ENCODE measurements around the gene CLDN14.
A peak's percentile ranks its signal among the peaks of the same experiment; 100 is the strongest.

CLDN14 gene

DNA sequence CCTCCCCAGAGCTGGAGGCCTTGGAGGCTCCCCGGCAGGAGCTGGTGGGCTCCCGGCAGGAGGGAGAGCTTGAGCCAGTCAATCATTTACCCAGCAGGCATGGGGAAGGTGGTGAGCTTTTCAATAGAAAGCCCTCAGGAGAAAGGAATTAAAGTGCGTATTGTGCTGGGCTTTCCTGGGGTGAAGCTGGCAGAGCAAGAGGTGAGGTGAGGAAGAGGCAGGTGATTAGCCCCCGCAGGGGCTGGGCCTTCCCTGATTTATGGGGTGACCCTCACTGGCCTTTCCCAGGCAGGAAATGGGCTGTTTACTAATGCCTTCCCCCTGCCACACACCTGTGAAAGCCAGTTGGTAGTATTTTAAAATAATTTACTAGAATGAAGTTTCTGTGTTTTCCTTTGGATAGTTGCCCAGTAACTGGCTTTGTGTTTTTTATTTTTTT, 25.8 kb downstream of the CLDN14 start:
- Mint-ChIP-seq H3K36me3 (no peaks in the 10 kb centered on the region), H3K9me3 (peaks cover 1% of the 10 kb centered on the region), H3K4me1 (no peaks in the 10 kb centered on the region), H3K27ac (no peak overlapping the region), H3K4me3 (no peak overlapping the region), H3K27me3 (peaks cover 6% of the 10 kb centered on the region)
- DNase-seq (ENCODE audit: low spot score in 2 of 2), result no peak
- ATAC-seq (ENCODE audit: low read depth), result no peak

DNA sequence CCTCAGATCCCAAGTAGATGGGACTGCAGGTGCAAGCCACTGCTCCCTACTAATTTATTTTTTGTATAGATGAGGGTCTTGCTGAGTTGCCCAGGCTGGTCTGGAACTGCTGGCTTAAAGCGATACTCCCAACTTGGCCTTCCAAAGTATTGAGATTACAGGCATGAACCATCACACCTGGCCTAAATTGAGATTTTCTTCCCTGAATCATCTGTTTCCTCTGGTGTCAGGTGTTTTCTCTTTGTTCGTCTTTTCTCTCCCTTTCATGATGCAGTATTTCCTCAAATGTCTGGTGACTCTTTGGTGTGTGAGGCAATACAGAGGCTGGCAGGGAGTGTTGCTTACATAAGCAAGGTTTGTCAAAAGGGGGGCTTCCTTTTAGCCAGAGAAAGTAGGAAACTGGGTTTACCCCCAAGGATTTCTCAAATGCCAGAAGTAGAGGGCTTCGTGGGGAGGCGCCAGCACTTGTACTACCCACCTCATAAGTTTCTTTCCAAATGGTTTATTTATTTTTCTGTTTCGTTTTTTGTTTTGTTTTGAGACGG, 27.6 kb downstream of the CLDN14 start:
- Mint-ChIP-seq H3K4me1 (no peaks in the 10 kb centered on the region), H3K4me3 (no peak overlapping the region), H3K36me3 (no peaks in the 10 kb centered on the region), H3K9me3 (peaks cover 1% of the 10 kb centered on the region), H3K27ac (no peak overlapping the region), H3K27me3 (peaks cover 6% of the 10 kb centered on the region)
- ATAC-seq (ENCODE audit: low read depth), result no peak
- DNase-seq (ENCODE audit: low spot score in 2 of 2), result no peak

DNA sequence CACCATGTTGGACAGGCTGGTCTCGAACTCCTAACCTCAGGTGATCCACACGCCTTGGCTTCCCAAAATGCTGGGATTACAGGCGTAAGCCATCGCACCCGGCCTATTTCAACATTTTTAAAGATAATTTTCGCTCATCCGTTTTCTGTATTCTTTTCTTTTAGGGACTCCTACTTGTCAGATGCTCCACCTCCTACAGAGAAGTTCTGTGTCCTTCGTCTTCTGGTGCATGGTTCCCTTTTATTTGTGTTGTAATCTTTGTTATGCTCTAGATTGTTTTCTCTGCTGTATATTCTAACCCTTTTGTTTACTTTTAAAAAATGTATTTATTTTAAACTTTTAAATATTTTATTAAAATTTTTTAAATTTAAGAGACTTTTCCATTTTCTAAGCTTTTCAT, 28.4 kb downstream of the CLDN14 start:
- H3K9me3 Mint-ChIP-seq, result peaks cover 1% of the 10 kb centered on the region
- no peak for DNase-seq (ENCODE audit: low spot score in 2 of 2)
- no peaks in the 10 kb centered on the region for H3K4me1 Mint-ChIP-seq
- H3K27me3 Mint-ChIP-seq, result peaks cover 6% of the 10 kb centered on the region
- no peak for ATAC-seq (ENCODE audit: low read depth)
- H3K4me3 Mint-ChIP-seq, result no peak overlapping the region
- H3K36me3 Mint-ChIP-seq, result no peaks in the 10 kb centered on the region
- no peak overlapping the region for H3K27ac Mint-ChIP-seq

DNA sequence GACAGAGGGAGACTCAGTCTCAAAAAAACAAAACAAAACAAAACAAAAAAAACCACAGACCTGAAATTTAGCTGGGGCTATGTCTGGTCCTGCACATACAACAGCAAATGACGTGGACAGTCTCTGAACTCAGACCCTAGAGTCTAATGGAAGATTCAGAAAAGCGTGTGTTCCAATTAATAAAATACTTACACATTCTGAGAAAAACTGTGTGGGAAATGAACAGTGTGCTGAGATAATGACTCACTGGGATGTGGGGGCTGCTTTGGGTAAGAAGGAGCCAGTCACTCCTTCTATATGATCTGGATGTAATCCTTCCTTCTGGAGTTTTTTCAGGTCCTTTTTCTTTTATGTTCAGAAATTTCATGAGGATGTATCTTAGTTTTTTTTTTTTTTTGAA, 29.4 kb downstream of the CLDN14 start:
- no peaks in the 10 kb centered on the region for H3K36me3 Mint-ChIP-seq
- ATAC-seq (ENCODE audit: low read depth), result no peak

DNA sequence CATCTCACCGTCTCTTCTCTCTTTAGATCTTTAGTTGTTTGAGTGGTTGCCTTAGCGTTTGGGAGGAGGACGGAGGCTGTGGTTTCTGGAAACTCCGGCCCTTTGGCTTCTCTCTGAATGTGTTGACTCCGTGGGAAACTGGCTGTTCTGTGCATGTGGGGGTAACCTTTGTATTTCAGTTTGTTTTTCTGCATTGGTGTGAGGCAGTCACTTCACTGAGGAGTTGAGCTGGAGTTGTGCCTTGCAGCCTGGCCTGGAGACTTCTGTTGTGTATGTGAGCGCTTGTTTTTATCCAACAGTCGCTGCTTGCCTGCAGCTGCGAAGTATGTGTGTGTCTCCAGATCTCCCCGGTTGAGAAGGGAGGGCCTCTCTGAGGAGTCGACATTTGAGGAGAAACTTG, 33.6 kb downstream of the CLDN14 start:
- Mint-ChIP-seq H3K4me3 (no peak overlapping the region), H3K9me3 (no peaks in the 10 kb centered on the region), H3K36me3 (no peaks in the 10 kb centered on the region), H3K27me3 (peaks cover 2% of the 10 kb centered on the region), H3K27ac (no peak overlapping the region), H3K4me1 (no peaks in the 10 kb centered on the region)
- DNase-seq (ENCODE audit: low spot score in 2 of 2) (no peak), ATAC-seq (ENCODE audit: low read depth) (no peak)

More for the DNA sequence above, 29.4 kb downstream of the CLDN14 start:
- H3K4me1 Mint-ChIP-seq, result no peaks in the 10 kb centered on the region
- no peak for DNase-seq (ENCODE audit: low spot score in 2 of 2)
- no peak overlapping the region for H3K27ac Mint-ChIP-seq
- H3K27me3 Mint-ChIP-seq, result peaks cover 6% of the 10 kb centered on the region
- peaks cover 1% of the 10 kb centered on the region for H3K9me3 Mint-ChIP-seq
- no peak overlapping the region for H3K4me3 Mint-ChIP-seq

DNA sequence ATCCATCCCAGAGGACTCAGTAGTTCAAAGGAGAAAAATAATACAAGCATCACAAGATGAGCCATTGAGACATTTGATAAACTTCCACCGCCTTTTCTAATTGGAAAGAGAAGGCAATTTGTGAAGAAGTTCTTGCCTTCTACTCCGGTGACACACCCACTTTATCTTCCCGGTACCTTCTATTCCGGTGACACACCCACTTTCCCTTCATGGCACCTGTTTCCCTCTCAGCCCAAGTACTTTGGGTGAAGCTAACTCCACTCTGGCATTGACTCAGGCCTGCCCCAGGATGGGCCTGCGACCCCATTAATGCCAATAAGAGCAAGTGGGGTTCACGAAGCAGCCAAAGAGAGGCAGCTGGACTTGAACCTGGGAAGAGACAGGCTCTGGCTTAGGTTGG, 38.2 kb downstream of the CLDN14 start:
- H3K27ac Mint-ChIP-seq, result no peak overlapping the region
- H3K4me1 Mint-ChIP-seq, result no peaks in the 10 kb centered on the region
- DNase-seq (ENCODE audit: low spot score in 2 of 2) (no peak), ATAC-seq (ENCODE audit: low read depth) (no peak)
- H3K4me3 Mint-ChIP-seq, result no peak overlapping the region
- no peaks in the 10 kb centered on the region for H3K36me3 Mint-ChIP-seq
- peaks cover 4% of the 10 kb centered on the region for H3K27me3 Mint-ChIP-seq
- no peaks in the 10 kb centered on the region for H3K9me3 Mint-ChIP-seq

DNA sequence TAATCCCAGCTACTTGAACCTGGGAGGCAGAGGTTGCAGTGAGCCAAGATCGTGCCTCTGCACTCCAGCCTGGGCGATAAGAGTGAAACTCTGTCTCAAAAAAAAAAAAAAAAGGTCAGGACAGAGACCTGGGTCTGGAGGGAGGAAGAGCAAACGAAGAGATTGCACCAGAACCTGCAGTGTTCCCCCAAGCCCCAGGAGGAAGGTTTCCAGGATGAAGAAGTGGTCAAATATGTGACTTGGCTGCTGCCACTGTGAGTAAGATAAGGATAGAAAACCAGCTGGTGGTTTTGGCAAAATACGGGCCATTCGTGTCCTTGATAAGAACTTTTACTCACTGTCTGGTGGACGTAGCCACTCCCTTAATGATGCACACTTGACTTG, 42.2 kb downstream of the CLDN14 start:
- no peaks in the 10 kb centered on the region for H3K9me3 Mint-ChIP-seq
- H3K36me3 Mint-ChIP-seq, result no peaks in the 10 kb centered on the region
- peaks cover 2% of the 10 kb centered on the region for H3K4me1 Mint-ChIP-seq
- DNase-seq (ENCODE audit: low spot score in 2 of 2) (no peak), ATAC-seq (ENCODE audit: low read depth) (no peak)
- H3K27ac Mint-ChIP-seq, result no peak overlapping the region
- H3K4me3 Mint-ChIP-seq, result no peak overlapping the region
- H3K27me3 Mint-ChIP-seq, result peaks cover 5% of the 10 kb centered on the region

DNA sequence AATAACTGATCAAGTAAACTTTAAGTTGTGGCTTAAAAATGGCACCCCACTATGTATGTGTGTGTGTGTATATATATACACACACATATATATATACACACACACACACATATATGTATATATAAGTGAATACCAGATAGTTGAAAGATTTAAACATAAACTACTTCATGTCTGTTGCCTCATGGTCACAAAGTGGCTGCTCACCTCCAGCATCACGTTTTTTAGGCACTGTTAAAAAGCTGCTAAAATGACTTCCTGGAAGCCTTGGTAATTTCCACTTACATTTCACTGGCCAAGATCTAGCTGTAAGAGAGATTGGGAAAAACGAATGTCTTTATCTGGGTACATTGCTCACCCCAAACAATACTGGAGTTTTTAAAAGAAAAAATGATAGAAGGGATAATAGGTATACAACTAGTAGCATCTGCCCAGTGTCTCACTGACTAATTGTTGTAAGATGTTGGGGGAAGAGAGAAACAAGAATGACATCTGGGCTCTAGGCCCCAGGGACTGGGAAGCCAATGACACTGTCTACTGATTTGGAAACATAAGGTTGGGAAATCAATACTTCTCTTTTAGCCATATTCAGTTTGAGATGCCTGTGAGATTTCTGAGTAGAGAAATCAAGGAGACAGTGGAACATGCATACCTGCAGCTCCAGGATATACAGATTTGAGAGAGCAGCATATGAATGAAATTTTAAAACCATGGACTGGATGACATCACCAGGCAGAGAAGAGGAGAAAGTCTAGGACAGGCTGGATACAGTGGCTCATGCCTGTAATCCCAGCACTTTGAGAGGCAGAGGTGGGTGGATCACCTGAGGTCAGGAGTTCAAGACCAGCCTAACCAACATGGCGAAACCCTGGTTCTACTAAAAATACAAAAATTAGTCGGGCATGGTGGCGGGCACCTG, 42.8 kb downstream of the CLDN14 start:
- H3K4me3 Mint-ChIP-seq, result no peak overlapping the region
- peaks cover 4% of the 10 kb centered on the region for H3K4me1 Mint-ChIP-seq
- DNase-seq (ENCODE audit: low spot score in 2 of 2), result no peak
- H3K9me3 Mint-ChIP-seq, result no peaks in the 10 kb centered on the region
- no peak for ATAC-seq (ENCODE audit: low read depth)
- no peaks in the 10 kb centered on the region for H3K36me3 Mint-ChIP-seq
- H3K27me3 Mint-ChIP-seq, result peaks cover 10% of the 10 kb centered on the region
- H3K27ac Mint-ChIP-seq, result no peak overlapping the region

DNA sequence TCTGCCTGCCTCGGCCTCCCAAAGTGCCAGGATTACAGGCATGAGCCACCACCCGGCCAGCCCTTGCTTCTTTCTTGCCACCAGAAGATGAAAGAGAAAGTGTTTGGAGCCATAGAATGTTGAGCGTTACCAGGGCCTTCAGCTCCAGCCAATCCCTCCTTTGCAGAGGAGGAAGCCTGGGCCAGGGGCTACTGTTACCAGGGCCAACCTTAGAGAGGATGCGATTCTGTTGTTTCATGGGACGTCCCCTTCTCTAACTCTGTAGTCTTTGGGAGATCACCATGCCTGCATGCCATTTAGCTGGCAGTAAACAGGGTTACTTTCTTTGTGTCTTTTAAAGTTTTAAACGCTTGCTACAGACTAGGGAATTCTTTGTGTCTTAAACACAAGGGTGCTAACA, 45.8 kb downstream of the CLDN14 start:
- DNase-seq (ENCODE audit: low spot score in 2 of 2), result no peak
- H3K4me3 Mint-ChIP-seq, result no peak overlapping the region
- ATAC-seq (ENCODE audit: low read depth), result no peak
- H3K9me3 Mint-ChIP-seq, result no peaks in the 10 kb centered on the region
- peaks cover 12% of the 10 kb centered on the region for H3K27me3 Mint-ChIP-seq
- peaks cover 16% of the 10 kb centered on the region for H3K4me1 Mint-ChIP-seq
- no peaks in the 10 kb centered on the region for H3K36me3 Mint-ChIP-seq
- no peak overlapping the region for H3K27ac Mint-ChIP-seq

DNA sequence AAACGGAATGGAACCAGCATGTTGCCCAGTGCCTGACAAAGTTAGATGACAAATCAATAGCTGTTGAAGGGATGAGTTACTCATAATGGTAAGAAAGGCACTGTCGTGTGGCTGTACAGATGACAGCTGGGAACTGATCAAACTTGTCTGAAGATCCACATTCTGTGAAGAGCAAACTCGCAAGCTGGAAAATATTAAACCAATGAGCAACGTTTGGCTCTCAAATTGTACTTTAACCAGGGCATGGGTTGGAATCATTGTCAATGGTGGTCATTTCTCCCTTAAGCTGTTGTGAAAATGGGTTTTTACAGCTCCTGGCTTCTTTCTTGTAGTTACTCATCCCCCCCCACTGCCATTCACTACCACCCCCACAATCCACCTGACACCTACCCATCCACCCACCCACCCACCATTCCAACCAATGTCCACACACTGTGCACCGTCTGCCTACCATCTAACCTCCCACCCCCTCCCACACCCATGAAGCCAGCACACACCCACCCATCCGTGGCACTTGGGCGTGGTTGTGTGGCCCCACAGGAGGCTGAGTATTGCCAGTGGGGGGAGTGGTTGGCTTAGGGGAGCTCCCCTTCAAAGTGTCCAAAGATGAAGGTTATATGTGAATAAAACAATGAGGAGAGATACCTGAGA, 46.7 kb downstream of the CLDN14 start:
- peaks cover 12% of the 10 kb centered on the region for H3K27me3 Mint-ChIP-seq
- H3K36me3 Mint-ChIP-seq, result no peaks in the 10 kb centered on the region
- DNase-seq (ENCODE audit: low spot score in 2 of 2) (no peak), ATAC-seq (ENCODE audit: low read depth) (no peak)
- H3K27ac Mint-ChIP-seq, result no peak overlapping the region
- no peak overlapping the region for H3K4me3 Mint-ChIP-seq
- peaks cover 16% of the 10 kb centered on the region for H3K4me1 Mint-ChIP-seq
- no peaks in the 10 kb centered on the region for H3K9me3 Mint-ChIP-seq

DNA sequence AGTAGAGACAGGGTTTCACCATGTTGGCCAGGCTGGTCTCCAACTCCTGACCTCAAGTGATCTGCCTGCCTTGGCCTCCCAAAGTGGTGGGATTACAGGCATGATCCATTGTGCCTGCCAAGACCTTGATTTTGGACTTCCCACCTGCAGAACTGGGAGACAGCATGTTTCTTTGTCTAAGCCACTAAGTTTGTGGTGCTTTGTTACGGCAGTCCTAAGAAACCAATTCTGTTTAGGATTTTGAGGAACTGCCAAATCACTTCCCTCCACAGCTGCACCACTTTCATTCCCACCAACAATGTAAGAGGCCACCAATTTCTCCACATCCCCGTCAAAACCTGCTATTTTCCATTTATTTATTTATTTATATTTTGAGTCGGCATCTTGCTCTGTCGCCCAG, 48.7 kb downstream of the CLDN14 start:
- ATAC-seq (ENCODE audit: low read depth), result no peak
- Mint-ChIP-seq H3K27ac (no peak overlapping the region), H3K36me3 (no peaks in the 10 kb centered on the region), H3K9me3 (no peaks in the 10 kb centered on the region), H3K4me1 (peaks cover 16% of the 10 kb centered on the region), H3K27me3 (peaks cover 9% of the 10 kb centered on the region), H3K4me3 (no peak overlapping the region)
- no peak for DNase-seq (ENCODE audit: low spot score in 2 of 2)

DNA sequence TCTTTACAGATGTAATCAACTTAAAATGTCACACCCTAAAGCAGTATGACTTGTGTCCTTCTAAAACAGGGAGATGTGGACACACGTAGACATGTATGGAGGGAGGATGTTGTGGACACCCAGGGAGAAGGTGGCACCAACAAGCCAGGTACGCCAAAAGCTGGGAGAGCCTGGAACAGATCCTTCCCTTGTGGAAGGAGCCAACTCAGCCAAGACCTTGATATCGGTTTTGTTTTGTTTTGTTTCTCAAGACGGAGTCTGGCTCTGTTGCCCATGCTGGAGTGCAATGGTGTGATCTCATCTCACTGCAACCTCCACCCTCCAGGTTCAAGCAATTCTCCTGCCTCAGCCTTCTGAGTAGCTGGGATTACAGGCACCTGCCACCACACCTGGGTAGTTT, 49.1 kb downstream of the CLDN14 start:
- Mint-ChIP-seq H3K9me3 (no peaks in the 10 kb centered on the region), H3K4me3 (peak overlapping the region; percentile 78), H3K4me1 (peaks cover 16% of the 10 kb centered on the region), H3K36me3 (no peaks in the 10 kb centered on the region), H3K27ac (no peak overlapping the region), H3K27me3 (peaks cover 9% of the 10 kb centered on the region)
- DNase-seq (ENCODE audit: low spot score in 2 of 2), result no peak
- no peak for ATAC-seq (ENCODE audit: low read depth)

DNA sequence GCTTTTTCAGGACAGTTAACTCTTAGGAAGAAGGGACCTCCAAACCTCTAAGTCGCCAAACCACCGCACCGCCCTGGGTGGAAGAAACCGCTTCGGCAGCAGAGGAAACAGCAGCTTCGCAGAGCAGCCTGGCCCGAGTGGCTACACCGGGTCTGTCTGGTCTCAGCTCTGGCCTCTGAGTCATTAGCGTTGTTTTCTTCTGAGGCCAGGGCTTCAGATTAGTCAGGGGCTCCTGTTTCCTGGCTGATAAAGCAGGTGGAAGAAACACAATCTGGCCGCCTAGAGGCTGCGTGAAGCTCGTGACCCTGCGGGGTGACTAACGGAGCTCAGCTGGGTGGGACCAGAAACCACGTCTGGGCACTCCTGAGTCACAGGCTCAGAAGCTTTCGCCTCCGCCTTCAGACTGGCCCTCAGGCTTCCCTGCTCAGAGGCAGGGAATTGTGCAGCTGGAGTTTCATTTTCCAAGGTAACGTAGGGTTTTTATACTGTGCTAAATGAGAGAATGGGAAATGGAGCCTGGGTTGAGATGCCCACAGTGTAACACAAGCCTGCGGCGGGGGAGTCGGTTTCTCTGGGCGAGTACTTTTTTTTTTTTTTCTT, 49.9 kb downstream of the CLDN14 start:
- Mint-ChIP-seq H3K9me3 (no peaks in the 10 kb centered on the region), H3K27ac (peak overlapping the region; percentile 26), H3K36me3 (no peaks in the 10 kb centered on the region), H3K4me1 (peaks cover 16% of the 10 kb centered on the region), H3K27me3 (peaks cover 9% of the 10 kb centered on the region), H3K4me3 (peak overlapping the region; percentile 78)
- ATAC-seq (ENCODE audit: low read depth) (peak; percentile 87), DNase-seq (ENCODE audit: low spot score in 2 of 2) (peak; percentile 23 to 29)

DNA sequence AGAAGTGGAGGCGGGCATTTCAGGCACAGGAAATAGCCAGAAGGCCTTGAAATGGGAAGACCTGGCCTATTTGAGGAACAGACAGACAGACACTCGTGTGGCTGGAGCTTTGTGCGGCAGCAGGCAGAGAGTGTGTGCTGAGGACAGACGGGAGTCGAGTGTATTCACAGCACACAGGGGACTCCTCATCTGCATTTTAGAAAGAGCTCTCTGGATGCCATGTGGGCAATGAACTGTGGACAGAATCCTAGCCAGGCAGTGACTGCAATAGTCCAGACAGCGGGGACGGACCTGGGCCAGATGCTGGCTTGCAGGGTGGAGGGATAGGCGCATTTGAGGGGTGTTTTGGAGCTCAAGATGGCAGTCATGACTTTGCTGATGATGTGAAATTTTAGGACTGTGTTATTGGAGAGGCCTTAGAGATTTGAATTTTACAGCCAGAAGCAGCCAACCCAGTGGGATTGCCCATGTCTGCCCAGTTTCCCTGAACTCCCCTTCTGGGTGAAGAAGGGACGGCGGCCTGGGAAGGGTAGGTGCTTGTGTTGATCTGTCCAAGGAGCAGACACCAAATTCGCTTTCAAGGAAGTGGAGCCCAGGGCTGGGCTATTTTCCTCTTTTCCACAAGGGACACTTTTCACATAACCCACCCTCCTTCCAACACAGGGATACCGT, 51.0 kb downstream of the CLDN14 start:
- H3K27me3 Mint-ChIP-seq, result peaks cover 7% of the 10 kb centered on the region
- DNase-seq (ENCODE audit: low spot score in 2 of 2), result no peak
- H3K27ac Mint-ChIP-seq, result no peak overlapping the region
- no peaks in the 10 kb centered on the region for H3K36me3 Mint-ChIP-seq
- ATAC-seq (ENCODE audit: low read depth), result no peak
- H3K9me3 Mint-ChIP-seq, result no peaks in the 10 kb centered on the region
- H3K4me3 Mint-ChIP-seq, result peak overlapping the region; percentile 4
- H3K4me1 Mint-ChIP-seq, result peaks cover 14% of the 10 kb centered on the region
